Ovary (tissue), 3 donors: Measurements from ENCODE around the gene CPS1.

Experiments
- CTCF ChIP-seq, 3 donors: fragments of 450-650 bp in 2 of 3; fragments of 200-600 bp in 1 of 3; IDR thresholded peaks; one replicate each; pipeline versions ENCODE4 v1.5.1 to v1.8.0; 2016 to 2022; ENCODE audit warnings: antibody characterized with exemption in 3 of 3, mild to moderate bottlenecking in 1 of 3
- POLR2A ChIP-seq: fragments of 450-650 bp; IDR thresholded peaks from one replicate; pipeline ENCODE4 v1.6.1; 2017; ENCODE audit warnings: antibody characterized with exemption, mild to moderate bottlenecking, moderate library complexity
- donor health status: DM: no; HTN: no; CAD: no.

GRCh38 chr2:210562091-210562490 is 5.7 kb downstream of the CPS1 start:
- no peak for TF ChIP-seq CTCF (IDR thresholded peaks at IDR 0.05)
- TF ChIP-seq POLR2A = no peak
